ENCODE results near the gene INCA1. TPM values are rescaled to one million over a fixed set of nuclear protein-coding genes. Genes with fewer than 3 reads are reported as not detected.

Gene INCA1
- total RNA-seq, 1 donor from 2014 or later, result 0.39 TPM

- DNase-seq (ENCODE audit: low read depth in 2 of 2), result no peak
Measured at GRCh38 chr17:4971826-4972225, 25.5 kb downstream of the INCA1 start.

GRCh38 chr17:4970273-4970672 lies 27.0 kb downstream of the INCA1 start:
- DNase-seq (ENCODE audit: low read depth in 2 of 2), result no peak

GRCh38 chr17:4969551-4970173 lies 27.7 kb downstream of the INCA1 start:
- no peak for DNase-seq (ENCODE audit: low read depth in 2 of 2)

GRCh38 chr17:4969047-4969550 lies 28.2 kb downstream of the INCA1 start:
- DNase-seq (ENCODE audit: low read depth in 2 of 2), result peak in 1 of 2 donors; percentile 21

GRCh38 chr17:4968486-4969046 lies 28.8 kb downstream of the INCA1 start:
- DNase-seq (ENCODE audit: low read depth in 2 of 2), result peak in 1 of 2 donors; percentile 16

GRCh38 chr17:4967539-4968485 lies 29.5 kb downstream of the INCA1 start, which contains the start of gene SPAG7:
Gene SPAG7 (minus strand): TSS chr17:4967817. CDS start chr17:4967804, 13 bp downstream.
- DNase-seq (ENCODE audit: low read depth in 2 of 2), result peak; percentile 96 to 99

- DNase-seq (ENCODE audit: low read depth in 2 of 2), result peak; percentile 100
Measured at GRCh38 chr17:4966844-4967538, 30.3 kb downstream of the INCA1 start.

GRCh38 chr17:4965311-4965986 lies 31.9 kb downstream of the INCA1 start:
- no peak for DNase-seq (ENCODE audit: low read depth in 2 of 2)

- DNase-seq (ENCODE audit: low read depth in 2 of 2), result no peak
Measured at GRCh38 chr17:4960279-4960922, 36.9 kb downstream of the INCA1 start.

- no peak for DNase-seq (ENCODE audit: low read depth in 2 of 2)
Measured at GRCh38 chr17:4959261-4959965, 37.9 kb downstream of the INCA1 start.

GRCh38 chr17:4958102-4958501 lies 39.2 kb downstream of the INCA1 start:
- no peak for DNase-seq (ENCODE audit: low read depth in 2 of 2)

- DNase-seq (ENCODE audit: low read depth in 2 of 2), result peak in 1 of 2 donors; percentile 34
Measured at GRCh38 chr17:4956493-4957061, 40.7 kb downstream of the INCA1 start.

GRCh38 chr17:4955091-4955490 lies 42.2 kb downstream of the INCA1 start:
- DNase-seq (ENCODE audit: low read depth in 2 of 2), result no peak

GRCh38 chr17:4953451-4953961 lies 43.8 kb downstream of the INCA1 start:
- DNase-seq (ENCODE audit: low read depth in 2 of 2), result peak in 1 of 2 donors; percentile 19

- no peak for DNase-seq (ENCODE audit: low read depth in 2 of 2)
Measured at GRCh38 chr17:4951486-4951885, 45.8 kb downstream of the INCA1 start.

- DNase-seq (ENCODE audit: low read depth in 2 of 2), result no peak
Measured at GRCh38 chr17:4950746-4951204, 46.5 kb downstream of the INCA1 start, which contains the start of gene ENO3. Gene ENO3 (plus strand): TSS chr17:4951119. CDS start chr17:4951830, 711 bp downstream.

- peak in 1 of 2 donors; percentile 64 for DNase-seq (ENCODE audit: low read depth in 2 of 2)
Measured at GRCh38 chr17:4950075-4950745, 47.1 kb downstream of the INCA1 start.
